Measurements from ENCODE around the gene GPATCH2. TPM values are rescaled to one million over a fixed set of nuclear protein-coding genes. Genes with fewer than 3 reads are reported as not detected.

The GPATCH2 gene
- total and polyA plus RNA-seq, 8 donors, result 11.0 to 28.5 (median 23.3) TPM

DNA sequence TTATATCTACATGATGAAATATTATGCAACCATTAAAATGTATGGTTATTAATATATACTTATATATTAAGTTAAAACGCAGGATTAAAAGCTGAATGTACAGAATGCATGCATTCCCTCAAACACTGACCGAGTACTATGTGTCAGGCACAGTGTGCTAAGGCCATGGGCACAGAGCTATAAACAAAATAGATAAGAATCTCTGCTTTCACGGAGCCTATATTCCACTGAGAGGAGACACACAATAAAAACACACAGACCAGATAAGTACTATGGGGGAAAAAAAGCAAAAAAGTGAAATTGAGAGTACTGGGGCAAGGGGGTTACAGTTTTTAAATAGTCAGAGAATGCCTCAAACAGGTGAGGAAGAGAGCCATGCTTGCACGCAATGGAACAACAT, 62.7 kb downstream of the GPATCH2 start:
- no peaks in the 10 kb centered on the region for H3K9me3 ChIP-seq
- DNase-seq (no peak), ATAC-seq (no peak)
- TF ChIP-seq, protein P1, sequence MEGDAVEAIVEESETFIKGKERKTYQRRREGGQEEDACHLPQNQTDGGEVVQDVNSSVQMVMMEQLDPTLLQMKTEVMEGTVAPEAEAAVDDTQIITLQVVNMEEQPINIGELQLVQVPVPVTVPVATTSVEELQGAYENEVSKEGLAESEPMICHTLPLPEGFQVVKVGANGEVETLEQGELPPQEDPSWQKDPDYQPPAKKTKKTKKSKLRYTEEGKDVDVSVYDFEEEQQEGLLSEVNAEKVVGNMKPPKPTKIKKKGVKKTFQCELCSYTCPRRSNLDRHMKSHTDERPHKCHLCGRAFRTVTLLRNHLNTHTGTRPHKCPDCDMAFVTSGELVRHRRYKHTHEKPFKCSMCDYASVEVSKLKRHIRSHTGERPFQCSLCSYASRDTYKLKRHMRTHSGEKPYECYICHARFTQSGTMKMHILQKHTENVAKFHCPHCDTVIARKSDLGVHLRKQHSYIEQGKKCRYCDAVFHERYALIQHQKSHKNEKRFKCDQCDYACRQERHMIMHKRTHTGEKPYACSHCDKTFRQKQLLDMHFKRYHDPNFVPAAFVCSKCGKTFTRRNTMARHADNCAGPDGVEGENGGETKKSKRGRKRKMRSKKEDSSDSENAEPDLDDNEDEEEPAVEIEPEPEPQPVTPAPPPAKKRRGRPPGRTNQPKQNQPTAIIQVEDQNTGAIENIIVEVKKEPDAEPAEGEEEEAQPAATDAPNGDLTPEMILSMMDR (IDR thresholded peaks at IDR 0.05), result no peak
- no peaks in the 10 kb centered on the region for H3K4me1 ChIP-seq
- no peaks in the 10 kb centered on the region for H3K27me3 ChIP-seq
- intact Hi-C loops (cut with DNase I), result no loop called here
- H3K27ac ChIP-seq, result no peak overlapping the region
- H3K36me3 ChIP-seq, result no peaks in the 10 kb centered on the region
- no peak overlapping the region for H3K4me3 ChIP-seq

DNA sequence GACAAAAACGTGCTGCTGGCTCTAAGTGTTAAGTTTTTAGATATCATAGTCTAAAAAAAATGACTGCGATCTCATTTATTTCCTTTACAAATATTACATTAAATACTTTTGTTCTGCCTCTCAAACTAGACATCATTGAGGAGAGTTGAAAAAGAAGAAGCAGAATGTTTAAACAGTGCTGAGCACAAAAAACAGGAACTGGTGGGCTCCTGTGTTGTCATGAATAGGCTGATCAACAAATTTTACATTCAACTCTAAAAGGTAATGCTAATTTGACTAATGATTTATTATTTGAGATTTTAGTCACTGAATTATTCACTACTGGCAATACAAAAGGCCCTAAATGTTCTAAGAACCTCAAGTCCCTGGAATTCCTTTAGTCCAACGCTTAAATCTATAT, 66.1 kb downstream of the GPATCH2 start:
- H3K27ac ChIP-seq, result no peak overlapping the region
- no peaks in the 10 kb centered on the region for H3K9me3 ChIP-seq
- H3K36me3 ChIP-seq, result no peaks in the 10 kb centered on the region
- no peaks in the 10 kb centered on the region for H3K4me1 ChIP-seq
- H3K4me3 ChIP-seq, result no peak overlapping the region
- no peak for DNase-seq
- H3K27me3 ChIP-seq, result no peaks in the 10 kb centered on the region
- ATAC-seq, result no peak
- TF ChIP-seq, protein P1 (IDR thresholded peaks at IDR 0.05), result no peak
- intact Hi-C loops (cut with DNase I), result no loop called here

DNA sequence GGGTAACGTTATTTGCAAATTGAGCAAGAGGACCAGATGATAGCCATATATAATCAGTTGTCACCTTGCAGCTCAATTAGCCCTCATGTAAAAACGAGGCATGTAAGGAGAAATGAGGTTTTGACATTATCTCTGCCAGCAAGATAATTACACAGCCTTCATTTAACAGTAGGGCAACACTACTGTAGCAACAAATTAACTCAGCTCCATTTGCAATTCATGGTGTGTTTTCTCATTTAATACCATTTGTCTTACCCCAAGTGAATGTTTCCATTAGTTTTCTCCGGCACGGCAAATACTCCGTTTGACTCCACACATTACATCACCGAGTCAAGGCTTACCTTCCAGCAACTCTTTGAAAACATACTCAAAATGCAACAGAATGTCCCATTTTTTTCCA, 66.7 kb downstream of the GPATCH2 start:
- DNase-seq (no peak), ATAC-seq (no peak)
- Histone ChIP-seq H3K4me1 (no peaks in the 10 kb centered on the region), H3K27ac (no peak overlapping the region), H3K36me3 (no peaks in the 10 kb centered on the region), H3K27me3 (no peaks in the 10 kb centered on the region), H3K4me3 (no peak overlapping the region), H3K9me3 (no peaks in the 10 kb centered on the region)
- TF ChIP-seq, protein P1 (IDR thresholded peaks at IDR 0.05), result no peak
- intact Hi-C loops (cut with DNase I), result no loop called here

DNA sequence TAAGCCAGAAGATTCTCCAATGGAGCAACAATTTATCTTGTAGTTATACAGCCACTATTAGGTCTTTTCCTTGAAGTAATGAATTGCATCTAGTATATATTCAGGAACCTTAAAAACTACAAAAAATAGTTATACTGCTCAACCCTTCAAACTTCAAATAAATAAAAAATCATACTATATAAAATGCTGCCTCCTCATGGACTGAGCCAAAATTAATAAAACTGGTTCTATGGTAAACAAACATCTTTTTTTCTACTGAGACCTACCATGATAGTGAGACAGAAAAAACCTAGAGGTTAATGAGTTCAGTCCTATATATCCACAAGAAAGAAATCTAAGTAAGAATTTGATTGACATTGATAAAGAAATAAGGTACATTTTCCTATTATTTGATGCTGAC, 67.7 kb downstream of the GPATCH2 start:
- TF ChIP-seq, protein P1 (IDR thresholded peaks at IDR 0.05), result no peak
- Histone ChIP-seq H3K27me3 (no peaks in the 10 kb centered on the region), H3K27ac (no peak overlapping the region), H3K4me3 (no peak overlapping the region), H3K36me3 (no peaks in the 10 kb centered on the region), H3K4me1 (no peaks in the 10 kb centered on the region), H3K9me3 (no peaks in the 10 kb centered on the region)
- no peak for ATAC-seq
- intact Hi-C loops (cut with DNase I), result no loop called here
- no peak for DNase-seq

DNA sequence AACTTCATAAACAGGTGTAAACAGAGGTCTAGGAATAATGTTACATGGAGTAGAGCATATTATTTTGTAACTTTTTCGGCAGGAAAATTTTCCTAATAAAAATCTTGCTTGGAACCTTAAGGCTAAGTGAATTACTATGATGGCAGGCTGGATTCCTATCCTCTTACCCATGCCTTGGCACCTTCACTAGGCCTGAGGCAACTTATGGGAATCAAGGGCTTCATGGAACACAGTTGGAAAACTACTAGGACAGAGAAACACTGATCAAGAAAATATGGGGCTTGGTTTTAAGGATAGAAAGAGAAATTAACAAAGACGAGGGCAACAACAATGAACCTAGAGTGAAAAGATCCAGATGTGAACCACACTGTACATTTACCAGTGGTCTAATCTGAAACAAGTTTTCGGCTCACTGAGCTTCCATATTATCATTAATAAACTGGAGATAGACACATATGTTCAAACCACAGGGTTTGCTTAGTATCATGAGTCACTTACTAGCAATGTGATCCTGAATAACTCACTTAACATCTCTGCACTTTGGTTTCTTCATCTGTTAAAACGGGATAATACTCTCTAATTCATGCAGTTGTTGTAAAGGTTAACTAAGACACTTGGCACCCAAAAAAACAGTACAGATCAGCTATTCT, 68.5 kb downstream of the GPATCH2 start:
- ATAC-seq, result peak; percentile 46
- intact Hi-C loops (cut with DNase I), result no loop called here
- H3K4me1 ChIP-seq, result no peaks in the 10 kb centered on the region
- H3K36me3 ChIP-seq, result no peaks in the 10 kb centered on the region
- no peak overlapping the region for H3K4me3 ChIP-seq
- no peaks in the 10 kb centered on the region for H3K9me3 ChIP-seq
- TF ChIP-seq, protein P1 (IDR thresholded peaks at IDR 0.05), result no peak
- no peak for DNase-seq
- no peak overlapping the region for H3K27ac ChIP-seq
- no peaks in the 10 kb centered on the region for H3K27me3 ChIP-seq

All from left lung (tissue), 10 donors.